Measurements from ENCODE around the gene PAQR7. TPM values are rescaled to one million over a fixed set of nuclear protein-coding genes. Genes with fewer than 3 reads are reported as not detected.

PAQR7 gene
- total RNA-seq, 2 donors from 2014 or later, result 0.85 to 2.9 TPM

- TF ChIP-seq CTCF (IDR thresholded peaks at IDR 0.05), result no peak
- no peak overlapping the region for H3K27ac ChIP-seq
- no peaks in the 10 kb centered on the region for H3K36me3 ChIP-seq
- no peak for DNase-seq (ENCODE audit: low spot score)
- H3K27me3 ChIP-seq, result no peaks in the 10 kb centered on the region
- H3K4me1 ChIP-seq, result peaks cover 0 to 12% of the 10 kb centered on the region in 2 donors
- H3K4me3 ChIP-seq, result no peak overlapping the region
- no peaks in the 10 kb centered on the region for H3K9me3 ChIP-seq
These were observed 8.1 kb downstream of the PAQR7 start for GRCh38 chr1:25867210-25867991.

GRCh38 chr1:25866288-25866687 is 9.2 kb downstream of the PAQR7 start:
- no peaks in the 10 kb centered on the region for H3K9me3 ChIP-seq
- H3K4me1 ChIP-seq, result peaks cover 0 to 3% of the 10 kb centered on the region in 2 donors
- no peak for DNase-seq (ENCODE audit: low spot score)
- TF ChIP-seq CTCF (IDR thresholded peaks at IDR 0.05), result no peak
- no peak overlapping the region for H3K4me3 ChIP-seq
- no peaks in the 10 kb centered on the region for H3K36me3 ChIP-seq
- H3K27ac ChIP-seq, result no peak overlapping the region
- H3K27me3 ChIP-seq, result no peaks in the 10 kb centered on the region

DNA sequence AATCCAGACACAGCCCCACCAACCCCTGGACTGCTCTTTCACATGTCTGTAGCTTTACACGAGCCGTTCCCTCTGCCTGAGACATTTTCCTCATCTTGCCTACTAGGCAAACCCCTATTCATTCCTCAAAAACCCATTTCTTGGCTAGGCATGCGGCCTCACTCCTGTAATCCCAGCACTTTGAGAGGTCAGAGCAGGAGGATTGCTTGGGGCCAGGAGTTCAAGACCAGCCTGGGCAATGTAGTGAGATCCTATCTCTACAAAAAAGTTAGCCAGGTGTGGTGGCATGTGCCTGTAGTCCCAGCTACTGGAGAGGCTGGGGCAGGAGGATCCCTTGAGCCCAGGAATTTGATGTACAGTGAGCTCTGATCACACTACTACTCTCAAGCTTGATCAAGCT is 11.1 kb downstream of the PAQR7 start:
- no peak for DNase-seq (ENCODE audit: low spot score)
- TF ChIP-seq CTCF (IDR thresholded peaks at IDR 0.05), result no peak
- H3K9me3 ChIP-seq, result no peaks in the 10 kb centered on the region
- peaks cover 0 to 5% of the 10 kb centered on the region in 2 donors for H3K4me1 ChIP-seq
- no peak overlapping the region for H3K27ac ChIP-seq
- H3K4me3 ChIP-seq, result no peak overlapping the region
- H3K27me3 ChIP-seq, result no peaks in the 10 kb centered on the region
- no peaks in the 10 kb centered on the region for H3K36me3 ChIP-seq

DNA sequence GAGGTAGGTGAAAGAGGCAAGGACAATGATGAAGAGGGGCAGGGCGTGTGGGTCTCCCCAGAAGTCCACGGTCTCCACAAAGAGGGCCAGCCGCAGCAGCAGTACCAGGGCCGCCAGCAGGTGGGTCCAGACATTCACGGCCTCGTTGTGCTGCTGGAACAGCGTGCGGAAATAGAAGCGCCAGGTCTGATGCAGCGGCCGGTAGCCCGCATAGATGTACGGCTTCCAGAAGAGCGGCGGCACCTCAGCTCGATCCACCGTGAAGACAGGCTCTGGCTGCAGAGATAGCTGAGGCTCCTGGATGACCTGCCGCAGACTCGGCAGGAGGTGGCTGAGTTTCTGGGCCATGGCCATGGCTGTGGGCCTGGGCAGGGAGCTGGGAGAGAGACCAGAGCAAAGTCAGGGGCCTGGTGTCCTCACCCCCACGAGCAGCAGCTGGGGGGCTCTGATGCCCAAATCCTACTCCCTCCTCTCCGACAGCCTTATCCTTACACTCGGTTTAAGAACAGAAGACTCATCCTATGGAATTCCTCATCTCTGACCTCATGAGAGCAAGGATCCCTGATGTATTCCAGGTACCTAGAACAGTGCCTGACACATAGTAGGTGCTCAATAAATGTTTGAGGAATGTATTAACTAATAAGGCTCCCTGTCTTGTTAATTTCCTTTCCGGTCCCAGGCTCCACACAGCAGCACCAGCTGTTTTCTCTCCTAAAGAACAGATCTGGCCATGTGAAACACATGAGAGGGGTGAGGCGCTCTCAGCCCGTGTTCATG is 11.8 kb downstream of the PAQR7 start:
- Histone ChIP-seq H3K27me3 (no peaks in the 10 kb centered on the region), H3K4me3 (no peak overlapping the region), H3K4me1 (peaks cover 0 to 10% of the 10 kb centered on the region in 2 donors), H3K27ac (no peak overlapping the region), H3K9me3 (no peaks in the 10 kb centered on the region), H3K36me3 (no peaks in the 10 kb centered on the region)
- DNase-seq (ENCODE audit: low spot score), result no peak
- no peak for TF ChIP-seq CTCF (IDR thresholded peaks at IDR 0.05)

DNA sequence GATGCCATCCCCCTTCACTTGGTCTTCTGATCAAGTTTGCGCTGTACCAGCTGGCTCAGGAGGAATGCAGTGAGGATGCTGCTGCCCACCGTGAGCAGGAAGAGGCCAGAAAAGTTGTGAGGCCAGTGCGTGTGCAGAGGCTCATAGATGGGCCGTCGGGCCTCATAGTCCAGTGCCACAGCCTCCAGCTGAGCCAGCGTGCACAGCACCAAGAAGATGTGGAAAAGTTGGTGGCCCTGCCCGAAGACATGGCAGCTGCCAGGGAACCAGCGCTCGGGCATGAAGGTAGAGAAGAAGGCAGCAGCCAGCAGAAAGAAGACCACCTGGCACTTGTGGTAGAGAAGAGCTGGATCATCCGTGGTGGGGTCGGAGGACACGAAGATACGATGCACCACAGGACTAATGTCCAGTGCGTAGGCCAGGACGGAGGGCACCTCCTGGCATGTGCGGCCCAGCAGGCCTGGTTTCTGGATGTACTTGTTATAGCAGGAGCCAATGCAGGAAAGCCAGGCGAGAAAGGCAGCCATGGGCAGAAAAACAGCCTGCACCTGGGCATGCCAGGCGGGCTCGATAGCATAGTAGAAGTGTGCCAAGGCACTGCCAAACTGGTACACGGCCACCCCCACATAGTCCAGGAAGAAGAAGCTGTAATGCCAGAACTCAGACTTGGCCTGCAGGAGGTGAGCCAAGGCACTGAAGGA is 12.6 kb downstream of the PAQR7 start:
- Histone ChIP-seq H3K27me3 (no peaks in the 10 kb centered on the region), H3K27ac (no peak overlapping the region), H3K4me3 (no peak overlapping the region), H3K36me3 (no peaks in the 10 kb centered on the region), H3K9me3 (no peaks in the 10 kb centered on the region), H3K4me1 (peaks cover 0 to 15% of the 10 kb centered on the region in 2 donors)
- TF ChIP-seq CTCF (IDR thresholded peaks at IDR 0.05), result no peak
- DNase-seq (ENCODE audit: low spot score), result no peak

Measured in right atrium auricular region (tissue), 2 donors.